HG03097 (cell line): Measurements from ENCODE around the gene ADO.
"Not testable (repeated sequence)": the region's sequence is repeated elsewhere in the genome, so short reads cannot be mapped to it uniquely, and the experiment has no call there.

Experiments
- ATAC-seq: cut with Tn5 transposase; IDR thresholded peaks from one replicate; pipeline ENCODE4 v1.9.1; 2021; ENCODE audit not compliant: unreplicated experiment, low FRiP score

The ADO gene

DNA sequence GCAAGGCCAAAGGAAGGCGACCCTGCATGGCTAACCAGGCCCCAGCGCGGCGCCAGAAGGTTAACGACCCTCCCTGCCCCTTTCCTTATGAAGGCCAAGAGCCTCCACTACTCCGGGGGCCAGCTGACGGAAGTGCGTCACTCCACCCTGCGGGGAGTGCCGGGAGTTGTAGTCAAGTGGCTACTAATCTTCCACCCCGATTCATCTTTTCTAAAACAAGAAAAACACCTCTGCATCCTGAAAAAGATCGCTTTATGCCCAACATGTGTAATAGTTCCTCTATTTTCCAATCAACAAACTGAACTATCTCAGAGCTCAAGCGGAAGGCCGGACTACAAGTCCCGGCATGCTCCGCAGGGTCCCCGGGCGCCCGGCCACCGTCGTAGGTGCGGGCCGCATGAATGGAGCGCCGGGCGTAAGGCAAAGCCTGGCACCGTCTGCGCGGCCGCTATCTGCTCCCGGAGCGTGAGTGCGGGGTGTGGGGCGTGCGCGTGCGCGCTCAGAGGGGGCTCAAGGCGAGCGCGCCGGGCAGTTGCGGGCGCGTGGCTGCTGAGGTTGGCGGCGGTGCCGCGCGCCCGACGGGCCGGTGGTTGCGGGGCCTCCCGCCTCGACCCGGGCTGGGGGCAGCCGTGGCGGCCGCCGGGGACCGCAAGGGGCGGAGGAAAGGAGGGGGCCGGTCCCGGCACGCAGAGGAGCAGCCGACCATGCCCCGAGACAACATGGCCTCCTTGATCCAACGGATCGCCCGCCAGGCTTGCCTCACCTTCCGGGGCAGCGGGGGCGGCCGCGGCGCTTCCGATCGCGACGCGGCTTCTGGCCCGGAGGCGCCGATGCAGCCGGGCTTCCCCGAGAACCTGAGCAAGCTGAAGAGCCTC, at the start of gene ADO:
TSS of gene ADO (plus strand) at position 365 of the 875 bp plus-strand sequence. CDS start at position 705, 340 bp downstream.
- ATAC-seq = peak; percentile 87

DNA sequence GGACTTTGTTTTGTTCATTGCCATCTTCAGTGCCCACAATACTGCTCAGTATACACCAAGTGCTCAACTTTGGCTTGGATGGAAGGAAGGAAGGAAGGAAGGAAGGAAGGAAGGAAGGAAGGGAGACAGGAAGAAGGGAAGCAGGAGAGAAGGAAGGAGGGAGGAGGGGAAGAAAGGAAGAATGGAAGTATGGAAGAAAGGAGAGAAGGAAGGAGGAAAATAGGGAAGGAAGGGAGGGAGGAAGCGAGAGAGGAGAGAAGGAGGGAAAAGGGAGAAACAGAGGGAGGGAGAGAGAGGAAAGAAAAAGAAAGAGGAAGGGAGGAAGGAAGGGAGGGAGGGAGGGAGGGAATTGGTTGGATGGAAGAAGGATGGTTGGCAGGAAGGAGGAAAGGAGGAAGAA, 49.6 kb upstream of the ADO start:
- ATAC-seq = no peak

DNA sequence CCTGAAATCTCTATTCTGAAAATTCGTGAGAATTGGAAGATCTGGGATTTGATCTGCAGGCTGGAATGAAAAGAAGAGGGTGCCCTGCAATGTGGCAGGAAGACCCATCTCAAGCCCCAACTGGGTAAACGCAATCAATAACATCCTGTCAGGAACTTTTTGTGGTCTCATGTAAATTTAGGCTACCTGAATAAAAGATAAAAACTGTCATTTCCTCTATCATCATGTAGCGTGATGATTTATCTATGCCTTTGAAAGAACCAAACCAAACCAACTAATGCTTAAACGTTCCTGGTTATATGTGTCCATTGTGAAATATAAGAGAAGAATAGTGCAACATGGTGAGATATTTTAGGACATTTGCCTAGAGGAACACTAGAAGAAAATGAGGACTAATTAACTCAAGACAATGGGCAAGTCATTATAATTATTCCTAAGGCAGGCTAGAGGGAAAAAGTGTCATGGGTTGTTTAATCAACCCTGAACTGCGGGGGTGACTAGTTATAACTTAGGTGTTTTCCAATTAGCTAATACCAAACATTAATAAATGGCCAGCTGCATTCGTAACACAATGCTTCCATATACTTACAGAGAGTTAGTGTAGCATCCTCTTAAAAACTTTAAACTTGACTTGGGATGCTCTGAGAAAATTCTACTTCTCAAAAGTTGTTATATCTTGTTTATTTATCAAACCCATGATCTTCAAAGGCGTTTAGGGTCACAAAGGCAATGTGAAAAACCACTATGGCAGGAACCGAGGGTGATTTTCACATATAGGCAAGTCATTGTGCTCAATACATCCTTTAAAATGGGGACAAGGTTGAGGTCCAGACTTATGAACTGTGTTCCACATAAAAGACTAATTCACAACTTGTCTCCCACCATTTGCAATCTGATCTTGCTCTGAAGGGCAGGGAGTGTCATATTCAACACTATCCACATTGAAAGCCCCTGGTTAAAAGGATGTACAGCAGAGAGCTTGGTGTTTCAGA, 48.6 kb upstream of the ADO start:
- ATAC-seq = no peak

- no peak for ATAC-seq
These were observed 44.8 kb upstream of the ADO start for GRCh38 chr10:62759599-62760175.

GRCh38 chr10:62760401-62760800, 44.1 kb upstream of the ADO start:
- ATAC-seq = no peak

GRCh38 chr10:62761115-62761514, 43.4 kb upstream of the ADO start:
- ATAC-seq = no peak

DNA sequence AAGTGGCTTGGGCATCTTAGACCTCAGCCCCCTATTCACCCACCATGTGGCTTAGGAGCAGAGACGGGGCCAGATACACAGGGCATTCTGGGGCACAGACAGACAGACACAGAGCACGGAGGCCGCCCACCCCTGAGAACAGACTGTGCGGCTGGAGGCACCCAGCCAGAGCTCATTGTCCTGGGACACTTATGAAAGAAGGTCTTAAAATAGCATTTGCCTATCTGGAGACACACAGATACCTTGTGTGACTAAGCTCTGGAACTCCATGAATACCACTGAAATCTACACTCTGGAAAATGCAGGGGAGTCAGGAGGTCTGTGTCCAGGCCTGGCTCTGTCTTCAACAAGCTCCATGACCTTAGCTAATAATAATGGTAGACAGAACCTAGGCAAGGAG, 41.4 kb upstream of the ADO start:
- no peak for ATAC-seq

- no peak for ATAC-seq
These were observed 40.5 kb upstream of the ADO start for GRCh38 chr10:62764011-62764410.

- no peak for ATAC-seq
These were observed 38.8 kb upstream of the ADO start for GRCh38 chr10:62765726-62766125.

GRCh38 chr10:62766386-62766785, 38.1 kb upstream of the ADO start:
- no peak for ATAC-seq

GRCh38 chr10:62769574-62770242, 34.8 kb upstream of the ADO start:
- ATAC-seq = no peak

- ATAC-seq = no peak
These were observed 32.1 kb upstream of the ADO start for GRCh38 chr10:62772186-62772974.

- ATAC-seq = no peak
These were observed 26.4 kb upstream of the ADO start for GRCh38 chr10:62778125-62778524.

DNA sequence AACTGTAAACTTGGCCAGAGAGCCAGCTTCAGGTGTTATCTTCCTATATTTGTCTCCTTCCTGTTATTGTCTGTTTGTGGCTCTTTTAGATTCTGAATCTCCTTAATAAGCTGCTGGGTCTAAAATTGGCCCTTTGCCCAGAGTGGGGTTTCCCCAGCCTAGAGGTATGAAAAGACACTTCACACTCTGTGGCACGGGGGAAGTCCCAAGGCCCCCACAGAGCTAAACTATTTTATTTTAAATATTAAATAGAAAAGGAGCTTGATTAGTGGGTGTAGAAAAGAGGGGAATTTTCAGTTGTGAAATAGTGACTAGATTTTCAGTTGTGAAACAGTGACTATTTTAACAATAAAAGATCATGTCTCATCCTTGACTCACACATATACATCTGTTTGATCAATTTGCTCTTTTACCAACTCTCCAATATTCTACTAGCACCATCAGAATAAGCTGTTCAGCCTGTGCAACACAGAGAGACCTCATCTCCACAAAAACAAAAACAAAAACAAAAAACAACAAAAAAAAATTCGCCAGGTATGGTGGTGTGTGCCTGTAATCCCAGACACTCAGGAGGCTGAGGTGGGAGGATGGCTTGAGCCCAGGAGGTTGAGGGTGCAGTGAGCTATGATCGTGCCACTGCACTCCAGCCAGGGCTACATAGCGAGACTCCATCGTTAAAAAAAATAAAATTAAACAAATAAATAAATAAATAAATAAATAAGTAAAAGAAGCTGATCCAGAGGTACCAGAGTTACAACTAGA, 24.9 kb upstream of the ADO start:
- ATAC-seq = peak; percentile 84

GRCh38 chr10:62784537-62784936, 20.0 kb upstream of the ADO start:
- not testable (repeated sequence) for ATAC-seq

DNA sequence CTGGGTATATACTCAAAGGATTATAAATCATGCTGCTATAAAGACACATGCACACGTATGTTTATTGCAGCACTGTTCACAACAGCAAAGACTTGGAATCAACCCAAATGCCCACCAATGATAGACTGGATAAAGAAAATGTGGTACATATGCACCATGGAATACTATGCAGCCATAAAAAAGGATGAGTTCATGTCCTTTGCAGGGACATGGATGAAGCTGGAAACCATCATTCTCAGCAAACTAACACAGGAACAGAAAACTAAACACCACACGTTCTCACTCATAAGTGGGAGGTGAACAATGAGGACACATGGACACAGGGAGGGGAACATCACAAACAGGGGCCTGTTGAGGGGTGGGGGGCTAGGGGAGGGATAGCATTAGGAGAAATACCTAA, 16.2 kb upstream of the ADO start:
- ATAC-seq = not testable (repeated sequence)

GRCh38 chr10:62788861-62789467, 15.6 kb upstream of the ADO start:
- ATAC-seq = no peak

DNA sequence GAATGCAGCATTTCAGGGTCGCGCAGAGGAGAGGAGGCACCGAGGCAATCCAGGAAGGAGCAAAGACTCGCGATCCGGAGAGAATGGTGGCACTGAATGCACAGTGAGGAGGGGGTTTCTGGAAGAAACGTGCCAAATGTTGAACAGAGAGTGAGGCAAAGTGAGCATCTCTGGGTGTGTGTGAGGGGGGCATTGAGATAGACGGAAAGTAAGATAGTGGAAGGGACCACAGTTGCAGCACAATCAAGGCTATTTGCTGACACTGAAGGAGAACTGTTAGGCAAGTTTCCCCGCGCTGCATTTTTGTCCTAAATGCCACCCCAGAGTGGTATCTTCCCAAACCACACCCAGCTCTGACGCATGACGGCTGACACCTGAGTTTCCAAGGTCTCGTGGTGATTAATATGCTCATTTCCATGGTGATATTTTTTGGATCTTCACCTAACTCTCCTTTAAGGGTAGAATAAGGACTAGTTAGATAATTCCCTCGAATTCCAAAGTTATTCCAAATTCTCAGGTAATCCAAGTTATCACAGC, 14.4 kb upstream of the ADO start:
- ATAC-seq = no peak
